ENCODE results near the gene DYNC1H1. TPM values are rescaled to one million over a fixed set of nuclear protein-coding genes. Genes with fewer than 3 reads are reported as not detected.
A peak's percentile ranks its signal among the peaks of the same experiment; 100 is the strongest.

DYNC1H1 gene
- total RNA-seq, 4 donors from 2014 or later, result 556 to 753 (median 634) TPM

DNA sequence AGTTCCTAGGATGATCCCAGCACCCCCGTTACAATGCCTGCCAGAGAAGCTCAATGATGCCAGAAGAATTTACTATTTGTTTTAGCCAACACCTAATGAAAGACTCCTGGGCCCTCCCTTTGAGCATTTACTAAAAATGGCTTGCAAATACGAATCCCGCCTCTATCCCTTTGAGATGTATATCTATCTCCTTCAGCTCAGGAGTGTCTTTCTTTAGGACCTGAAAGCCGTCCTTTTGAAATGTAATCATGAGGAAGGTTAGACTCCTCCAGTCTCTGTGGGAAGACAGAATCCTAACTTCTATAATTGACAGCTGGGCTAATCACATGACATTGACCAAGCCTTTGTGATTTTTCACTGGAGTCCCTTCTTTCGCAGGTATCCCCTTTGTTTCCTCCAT is 19.2 kb upstream of the DYNC1H1 start:
- no peak for DNase-seq (ENCODE audit: low spot score in 2 of 2)
- WGBS, result 19% methylated on average over 5 of the region's 5 CpGs
- Histone ChIP-seq H3K36me3 (no peaks in the 10 kb centered on the region), H3K4me3 (no peak overlapping the region), H3K4me1 (peaks cover 20% of the 10 kb centered on the region), H3K27me3 (no peaks in the 10 kb centered on the region), H3K9me3 (no peaks in the 10 kb centered on the region), H3K27ac (no peak overlapping the region)
- TF ChIP-seq, protein P1, sequence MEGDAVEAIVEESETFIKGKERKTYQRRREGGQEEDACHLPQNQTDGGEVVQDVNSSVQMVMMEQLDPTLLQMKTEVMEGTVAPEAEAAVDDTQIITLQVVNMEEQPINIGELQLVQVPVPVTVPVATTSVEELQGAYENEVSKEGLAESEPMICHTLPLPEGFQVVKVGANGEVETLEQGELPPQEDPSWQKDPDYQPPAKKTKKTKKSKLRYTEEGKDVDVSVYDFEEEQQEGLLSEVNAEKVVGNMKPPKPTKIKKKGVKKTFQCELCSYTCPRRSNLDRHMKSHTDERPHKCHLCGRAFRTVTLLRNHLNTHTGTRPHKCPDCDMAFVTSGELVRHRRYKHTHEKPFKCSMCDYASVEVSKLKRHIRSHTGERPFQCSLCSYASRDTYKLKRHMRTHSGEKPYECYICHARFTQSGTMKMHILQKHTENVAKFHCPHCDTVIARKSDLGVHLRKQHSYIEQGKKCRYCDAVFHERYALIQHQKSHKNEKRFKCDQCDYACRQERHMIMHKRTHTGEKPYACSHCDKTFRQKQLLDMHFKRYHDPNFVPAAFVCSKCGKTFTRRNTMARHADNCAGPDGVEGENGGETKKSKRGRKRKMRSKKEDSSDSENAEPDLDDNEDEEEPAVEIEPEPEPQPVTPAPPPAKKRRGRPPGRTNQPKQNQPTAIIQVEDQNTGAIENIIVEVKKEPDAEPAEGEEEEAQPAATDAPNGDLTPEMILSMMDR (IDR thresholded peaks at IDR 0.05), result no peak
- no peak for TF ChIP-seq EP300 (IDR thresholded peaks at IDR 0.05)
- no peak for TF ChIP-seq POLR2A (IDR thresholded peaks at IDR 0.05)

DNA sequence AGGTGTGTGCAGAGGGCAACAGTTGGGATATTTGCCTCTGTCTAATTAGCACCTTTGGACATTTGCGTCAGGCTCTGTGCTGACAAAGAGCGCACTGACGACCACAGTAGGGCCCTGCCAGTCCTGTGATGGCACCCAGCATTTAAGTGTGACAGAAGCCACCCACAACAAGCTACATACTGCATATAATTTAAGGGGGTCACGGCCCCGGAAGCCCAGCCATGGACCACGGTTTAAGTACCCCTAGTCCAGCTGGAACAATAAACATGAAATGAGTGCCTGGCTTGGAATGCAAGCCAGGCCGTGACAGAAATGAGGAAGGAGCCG is 16.8 kb upstream of the DYNC1H1 start:
- Histone ChIP-seq H3K4me3 (peak overlapping the region; percentile 62), H3K9me3 (no peaks in the 10 kb centered on the region), H3K36me3 (no peaks in the 10 kb centered on the region), H3K4me1 (peaks cover 20% of the 10 kb centered on the region), H3K27ac (peak overlapping the region; percentile 92), H3K27me3 (no peaks in the 10 kb centered on the region)
- DNase-seq (ENCODE audit: low spot score in 2 of 2), result no peak
- WGBS, result 5% methylated on average over 8 of the region's 8 CpGs
- TF ChIP-seq POLR2A (IDR thresholded peaks at IDR 0.05), result no peak
- TF ChIP-seq EP300 (IDR thresholded peaks at IDR 0.05), result no peak
- TF ChIP-seq, protein P1 (IDR thresholded peaks at IDR 0.05), result no peak
- TF ChIP-seq POLR2AphosphoS5 (IDR thresholded peaks at IDR 0.05), result no peak

DNA sequence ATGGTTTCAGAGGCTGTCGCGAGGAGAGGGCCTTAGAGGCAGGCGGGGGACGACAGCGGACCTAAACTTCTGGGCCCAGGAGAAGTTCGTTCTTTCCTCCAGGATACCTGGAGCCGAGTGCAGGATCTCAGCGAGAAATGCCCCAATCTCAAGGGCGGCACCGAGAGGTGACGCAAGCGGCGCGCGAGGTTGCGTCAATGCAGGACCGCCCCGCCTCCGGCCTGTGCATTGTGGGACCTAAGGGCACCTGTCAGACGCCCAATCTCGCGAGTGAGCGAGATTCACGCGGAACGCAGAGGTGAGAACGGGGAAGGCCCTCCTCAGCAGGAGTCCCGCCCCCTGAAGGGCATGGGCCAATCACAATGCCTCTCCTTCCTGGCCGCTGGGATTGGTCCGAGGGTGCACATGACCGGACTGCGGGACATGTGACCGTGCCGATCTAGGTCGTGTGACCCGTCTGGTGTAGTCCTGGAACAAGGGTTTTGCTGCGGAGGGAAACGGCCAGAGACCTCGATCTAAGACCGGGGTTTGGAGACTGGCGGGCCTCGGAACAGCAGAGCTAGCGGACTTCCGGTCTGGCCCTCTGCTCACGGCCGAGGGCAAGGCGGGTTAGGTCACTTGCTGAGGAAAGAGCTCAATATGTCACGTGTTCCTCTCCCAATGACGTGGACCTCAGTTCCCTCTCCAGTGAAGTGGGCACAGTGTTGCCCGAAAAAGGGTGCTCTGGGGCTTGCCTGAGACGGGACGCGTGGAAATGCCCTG is 16.3 kb upstream of the DYNC1H1 start:
- Histone ChIP-seq H3K4me1 (peaks cover 20% of the 10 kb centered on the region), H3K4me3 (peak overlapping the region; percentile 62), H3K9me3 (no peaks in the 10 kb centered on the region), H3K27ac (peak overlapping the region; percentile 92), H3K36me3 (no peaks in the 10 kb centered on the region), H3K27me3 (no peaks in the 10 kb centered on the region)
- WGBS, result under 1% methylated on average over 34 of the region's 53 CpGs
- TF ChIP-seq EP300 (IDR thresholded peaks at IDR 0.05), result peak; percentile 76
- TF ChIP-seq, protein P1 (IDR thresholded peaks at IDR 0.05), result no peak
- peak; percentile 92 to 99 (median 96) for TF ChIP-seq POLR2AphosphoS5 (IDR thresholded peaks at IDR 0.05)
- peak; percentile 84 to 89 for TF ChIP-seq POLR2A (IDR thresholded peaks at IDR 0.05)
- DNase-seq (ENCODE audit: low spot score in 2 of 2), result peak; percentile 100

DNA sequence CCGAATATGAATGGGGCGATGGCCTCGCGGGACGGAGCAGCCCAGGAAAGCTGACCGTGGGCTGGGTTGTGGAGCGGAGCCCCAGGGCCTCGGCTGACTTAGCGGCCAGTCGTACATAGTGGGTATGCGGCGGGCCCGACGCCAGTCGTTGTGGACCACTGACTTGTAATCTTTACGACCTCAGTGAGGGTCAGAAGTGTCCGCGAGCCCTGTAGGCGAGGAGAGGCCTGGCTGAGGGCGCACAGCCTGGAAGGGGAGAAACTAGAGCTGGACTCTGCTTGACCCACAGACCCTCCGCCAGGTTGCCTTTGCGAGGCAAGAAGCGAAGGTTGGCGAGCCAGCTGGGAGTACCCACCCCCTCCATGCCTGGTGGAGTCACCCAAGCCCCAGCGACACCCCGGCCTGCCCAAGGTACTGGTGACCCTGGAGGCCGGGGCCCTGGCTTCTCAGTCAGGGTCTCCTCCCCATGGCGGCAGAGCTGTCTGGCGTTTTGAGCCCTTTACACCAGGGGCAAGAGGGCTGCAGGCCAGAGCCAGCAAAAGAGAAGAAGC is 15.6 kb upstream of the DYNC1H1 start:
- WGBS, result 7% methylated on average over 28 of the region's 29 CpGs
- H3K36me3 ChIP-seq, result no peaks in the 10 kb centered on the region
- peak; percentile 83 to 84 for DNase-seq (ENCODE audit: low spot score in 2 of 2)
- peak overlapping the region; percentile 92 for H3K27ac ChIP-seq
- TF ChIP-seq, protein P1 (IDR thresholded peaks at IDR 0.05), result no peak
- H3K9me3 ChIP-seq, result no peaks in the 10 kb centered on the region
- peaks cover 20% of the 10 kb centered on the region for H3K4me1 ChIP-seq
- H3K4me3 ChIP-seq, result peak overlapping the region; percentile 62
- no peaks in the 10 kb centered on the region for H3K27me3 ChIP-seq

DNA sequence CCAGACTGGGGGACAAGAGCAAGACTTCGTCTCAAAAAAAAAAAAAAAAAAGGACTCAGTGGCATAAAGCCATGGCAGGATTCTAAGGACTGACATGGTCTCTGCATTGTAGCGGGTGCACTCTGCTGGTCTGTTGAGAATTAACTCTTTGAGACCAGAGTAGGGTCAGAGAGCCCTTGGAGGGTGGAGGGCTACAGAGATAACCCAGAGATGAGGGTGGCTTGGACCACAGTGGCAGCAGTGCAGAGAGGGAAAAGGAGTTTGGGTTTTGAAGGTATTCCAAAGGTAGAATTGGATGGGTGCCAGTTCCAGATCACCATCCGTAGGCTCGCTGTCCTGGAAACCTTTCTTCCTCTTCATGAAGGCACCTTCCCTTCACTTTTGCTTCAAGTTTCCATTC is 14.3 kb upstream of the DYNC1H1 start:
- H3K27me3 ChIP-seq, result no peaks in the 10 kb centered on the region
- no peaks in the 10 kb centered on the region for H3K9me3 ChIP-seq
- peaks cover 20% of the 10 kb centered on the region for H3K4me1 ChIP-seq
- 52% methylated on average over 4 of the region's 4 CpGs for WGBS
- H3K4me3 ChIP-seq, result no peak overlapping the region
- TF ChIP-seq POLR2A (IDR thresholded peaks at IDR 0.05), result no peak
- no peak for TF ChIP-seq EP300 (IDR thresholded peaks at IDR 0.05)
- TF ChIP-seq POLR2AphosphoS5 (IDR thresholded peaks at IDR 0.05), result no peak
- TF ChIP-seq, protein P1 (IDR thresholded peaks at IDR 0.05), result no peak
- DNase-seq (ENCODE audit: low spot score in 2 of 2), result peak in 1 of 2 donors; percentile 18
- no peak overlapping the region for H3K27ac ChIP-seq
- no peaks in the 10 kb centered on the region for H3K36me3 ChIP-seq
